Stimulated activated CD8-positive, alpha-beta memory T cell treated with anti-CD3 and anti-CD28 coated beads, Interleukin-12 subunit alpha, Interleukin-12 subunit beta, amount 100 ng/mL, for 1 hour (primary cell): ENCODE results near the gene RAD51B.

Experiments used
- DNase-seq: peaks from one replicate; pipeline ENCODE4 v3.0.0-alpha.2; 2020; ENCODE audit warnings: low read depth

The RAD51B gene

DNA sequence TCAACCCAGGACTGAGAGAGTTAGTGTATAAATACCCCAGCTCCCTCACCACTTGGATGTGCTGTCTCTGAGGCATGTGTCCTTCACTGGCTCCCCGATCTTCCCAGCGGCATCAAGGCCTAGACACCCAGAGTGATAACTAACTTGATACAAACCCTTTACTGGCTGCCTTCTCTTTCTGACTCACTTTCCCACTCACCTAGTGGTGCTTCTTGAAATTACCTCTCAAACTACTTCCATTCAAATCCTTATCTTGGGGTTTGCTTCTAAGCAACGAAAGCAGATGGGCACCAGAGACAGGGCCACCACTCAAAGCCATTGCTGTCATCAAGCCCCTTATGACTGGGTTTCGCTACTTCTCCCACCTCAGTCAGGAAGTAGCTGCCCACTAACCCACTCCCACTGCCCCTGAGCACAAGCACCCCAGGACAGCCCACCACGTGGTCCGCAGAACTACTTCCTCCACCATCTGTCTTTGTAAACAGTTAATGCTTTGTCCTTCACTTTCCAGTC is 956.1 kb downstream of the RAD51B start:
- DNase-seq, result no peak

DNA sequence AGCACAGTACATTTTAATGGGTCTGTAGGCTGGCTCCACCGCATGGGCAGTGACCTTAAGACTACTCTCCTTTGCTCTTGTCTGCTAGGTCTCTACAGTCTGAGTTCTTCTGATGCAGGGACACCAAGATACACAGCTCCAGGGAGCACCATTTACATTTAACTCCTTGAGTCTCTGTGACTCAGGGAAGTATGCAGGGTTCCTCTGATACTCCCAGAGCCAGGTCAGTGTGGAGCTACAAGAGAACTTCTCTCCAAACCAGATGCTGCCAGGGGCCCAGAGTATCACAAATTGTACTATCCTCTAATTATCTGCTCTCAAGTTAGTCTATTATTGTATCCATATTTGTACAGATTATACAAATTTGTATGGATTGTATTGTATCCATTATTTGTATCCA is 958.1 kb downstream of the RAD51B start:
- DNase-seq, result no peak
